PC-9 (cell line): ENCODE data around the gene GMPPB. TPM values are rescaled to one million over a fixed set of nuclear protein-coding genes. Genes with fewer than 3 reads are reported as not detected.

Experiments
- BruUV-seq: library from RNA; stranded (reverse); fragments of 400-500 nt; replicated peaks from 2 replicates; lab custom pipeline; 2021; lab: Mats Ljungman, UMichigan
- CTCF ChIA-PET: fragments of 300-600 bp; sonication (Branson Sonifier 250); formaldehyde crosslinking; loops from one replicate; lab custom pipeline; 2022; ENCODE audit warnings: antibody characterized with exemption; lab: Charles Lee
- POLR2A ChIA-PET: fragments of 300-600 bp; sonication (Branson Sonifier 250); formaldehyde crosslinking; loops from one replicate; lab custom pipeline; 2022; ENCODE audit warnings: antibody characterized with exemption; ENCODE audit not compliant: unreplicated experiment; lab: Charles Lee
- DNase-seq, 2 experiments: peaks; one replicate each; pipeline versions ENCODE4 v3.0.0 to v3.0.0-alpha.2; 2015 to 2022; ENCODE audit warnings: mixed read lengths in 1 of 2
- H2AFZ ChIP-seq: fragments of 200-600 bp; sonication (generic); 2 replicates; pipeline ENCODE4 v1.8.1; 2017; ENCODE audit warnings: antibody characterized with exemption
- H3F3A ChIP-seq: fragments of 200-600 bp; sonication (generic); 2 replicates; pipeline ENCODE4 v1.8.1; 2017; ENCODE audit warnings: antibody characterized with exemption, mild to moderate bottlenecking, low read depth; ENCODE audit not compliant: insufficient read depth
- H3K27ac ChIP-seq: fragments of 200-600 bp; sonication (generic); 2 replicates; pipeline ENCODE4 v1.6.1; 2016; ENCODE audit warnings: mixed run types
- H3K27me3 ChIP-seq: fragments of 200-600 bp; sonication (generic); 2 replicates; pipeline ENCODE4 v1.6.1; 2016; ENCODE audit warnings: low read depth, mixed run types; ENCODE audit not compliant: insufficient read depth
- H3K36me3 ChIP-seq: fragments of 200-600 bp; sonication (generic); 2 replicates; pipeline ENCODE4 v1.6.1; 2016; ENCODE audit warnings: low read depth, mixed run types
- H3K4me1 ChIP-seq: fragments of 200-600 bp; sonication (generic); replicated peaks from 2 replicates; pipeline ENCODE4 v1.6.1; 2016; ENCODE audit warnings: mixed run types; ENCODE audit not compliant: insufficient read depth
- H3K4me2 ChIP-seq: fragments of 200-600 bp; sonication (generic); 2 replicates; pipeline ENCODE4 v1.6.1; 2017; ENCODE audit warnings: mixed run types
- H3K4me3 ChIP-seq: fragments of 200-600 bp; sonication (generic); 2 replicates; pipeline ENCODE4 v1.6.1; 2016; ENCODE audit warnings: mixed run types
- H3K79me2 ChIP-seq: fragments of 200-600 bp; sonication (generic); 2 replicates; pipeline ENCODE4 v1.6.1; 2017; ENCODE audit warnings: low read depth, mixed run types
- H3K9me2 ChIP-seq: fragments of 200-600 bp; sonication (generic); 2 replicates; pipeline ENCODE4 v1.8.1; 2017; ENCODE audit warnings: mild to moderate bottlenecking; ENCODE audit not compliant: insufficient read depth
- H3K9me3 ChIP-seq: fragments of 200-600 bp; sonication (generic); 2 replicates; pipeline ENCODE4 v1.8.1; 2016; ENCODE audit warnings: low read depth; ENCODE audit not compliant: insufficient read depth
- H4K20me1 ChIP-seq: fragments of 200-600 bp; sonication (generic); 2 replicates; pipeline ENCODE4 v1.8.1; 2017; ENCODE audit not compliant: insufficient read depth
- EZH2 ChIP-seq: fragments of 200-600 bp; sonication (generic); IDR thresholded peaks from 2 replicates; pipeline ENCODE4 v1.8.0; 2017; ENCODE audit warnings: antibody characterized with exemption, low read depth
- intact Hi-C: fragments of 100-400 bp; cut with micrococcal nuclease; formaldehyde crosslinking; loops from one replicate; pipeline ENCODE4 v1.10.0; 2022; ENCODE audit not compliant: unreplicated experiment
- total RNA-seq: library from RNA; stranded (reverse); gene quantifications from 2 replicates; pipeline ENCODE4 v1.2.3, GENCODE V29; 2021
- TF ChIP-seq, protein P1 (sequence below): fragments of 200-600 bp; sonication (generic); conservative IDR thresholded peaks from 2 replicates; pipeline ENCODE4 v1.6.1; 2017; ENCODE audit warnings: mixed run types, antibody characterized with exemption, mild to moderate bottlenecking, moderate library complexity

Gene GMPPB
- total RNA-seq, 1 experiment from 2014 or later, result 20.4 TPM

DNA sequence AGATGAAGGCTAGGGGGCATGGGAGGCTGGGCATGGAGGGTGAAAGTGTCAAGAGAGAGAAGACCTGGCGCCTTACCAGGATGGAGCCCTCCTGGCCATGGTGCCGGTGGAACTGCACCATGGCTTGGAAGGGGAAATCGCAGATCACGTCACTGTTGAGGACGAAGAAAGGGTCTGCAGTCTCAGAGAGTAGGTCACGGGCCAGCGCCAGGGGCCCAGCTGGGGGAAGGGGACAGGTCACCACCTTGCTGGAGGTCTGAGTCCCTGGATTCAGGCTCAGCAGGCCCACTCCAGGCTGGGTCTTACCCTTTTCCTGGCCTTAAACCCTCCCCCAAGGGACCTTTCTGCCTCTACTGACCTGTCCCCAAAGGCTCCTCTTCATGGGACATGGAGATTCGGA lies 855 bp downstream of the GMPPB start:
- DNase-seq, result no peak
- TF ChIP-seq, protein P1, sequence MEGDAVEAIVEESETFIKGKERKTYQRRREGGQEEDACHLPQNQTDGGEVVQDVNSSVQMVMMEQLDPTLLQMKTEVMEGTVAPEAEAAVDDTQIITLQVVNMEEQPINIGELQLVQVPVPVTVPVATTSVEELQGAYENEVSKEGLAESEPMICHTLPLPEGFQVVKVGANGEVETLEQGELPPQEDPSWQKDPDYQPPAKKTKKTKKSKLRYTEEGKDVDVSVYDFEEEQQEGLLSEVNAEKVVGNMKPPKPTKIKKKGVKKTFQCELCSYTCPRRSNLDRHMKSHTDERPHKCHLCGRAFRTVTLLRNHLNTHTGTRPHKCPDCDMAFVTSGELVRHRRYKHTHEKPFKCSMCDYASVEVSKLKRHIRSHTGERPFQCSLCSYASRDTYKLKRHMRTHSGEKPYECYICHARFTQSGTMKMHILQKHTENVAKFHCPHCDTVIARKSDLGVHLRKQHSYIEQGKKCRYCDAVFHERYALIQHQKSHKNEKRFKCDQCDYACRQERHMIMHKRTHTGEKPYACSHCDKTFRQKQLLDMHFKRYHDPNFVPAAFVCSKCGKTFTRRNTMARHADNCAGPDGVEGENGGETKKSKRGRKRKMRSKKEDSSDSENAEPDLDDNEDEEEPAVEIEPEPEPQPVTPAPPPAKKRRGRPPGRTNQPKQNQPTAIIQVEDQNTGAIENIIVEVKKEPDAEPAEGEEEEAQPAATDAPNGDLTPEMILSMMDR, result no peak
- no peak for TF ChIP-seq EZH2
- Histone ChIP-seq H3K9me2 (no peaks in the 10 kb centered on the region), H3K4me2 (peak overlapping the region; percentile 93), H4K20me1 (no peaks in the 10 kb centered on the region), H3K27ac (peak overlapping the region; percentile 78; the same call in 1 of the 2 replicates), H2AFZ (no peak overlapping the region; the same call in 1 of the 2 replicates), H3K79me2 (peaks cover 9% of the 10 kb centered on the region), H3K4me1 (peaks cover 13% of the 10 kb centered on the region; the same call in 1 of the 2 replicates), H3K9me3 (no peaks in the 10 kb centered on the region), H3K4me3 (peak overlapping the region; percentile 86), H3F3A (peaks cover 15% of the 10 kb centered on the region; the same call in 1 of the 2 replicates), H3K36me3 (no peaks in the 10 kb centered on the region), H3K27me3 (no peaks in the 10 kb centered on the region)
- intact Hi-C loops, result loop anchor here (2.0 to 5.0 kb wide), 2 partner anchors 50 to 79 kb away; partner anchors contain the start of gene INKA1
- ChIA-PET POLR2A (interaction anchor here (0.5 to 0.7 kb wide), 6 partner anchors 11 to 712 kb away, joined by 3 to 7 read pairs (median 6); no protein-coding TSS in a partner anchor), CTCF (no interaction called here)
- BruUV-seq, result TSS peak; percentile 37

DNA sequence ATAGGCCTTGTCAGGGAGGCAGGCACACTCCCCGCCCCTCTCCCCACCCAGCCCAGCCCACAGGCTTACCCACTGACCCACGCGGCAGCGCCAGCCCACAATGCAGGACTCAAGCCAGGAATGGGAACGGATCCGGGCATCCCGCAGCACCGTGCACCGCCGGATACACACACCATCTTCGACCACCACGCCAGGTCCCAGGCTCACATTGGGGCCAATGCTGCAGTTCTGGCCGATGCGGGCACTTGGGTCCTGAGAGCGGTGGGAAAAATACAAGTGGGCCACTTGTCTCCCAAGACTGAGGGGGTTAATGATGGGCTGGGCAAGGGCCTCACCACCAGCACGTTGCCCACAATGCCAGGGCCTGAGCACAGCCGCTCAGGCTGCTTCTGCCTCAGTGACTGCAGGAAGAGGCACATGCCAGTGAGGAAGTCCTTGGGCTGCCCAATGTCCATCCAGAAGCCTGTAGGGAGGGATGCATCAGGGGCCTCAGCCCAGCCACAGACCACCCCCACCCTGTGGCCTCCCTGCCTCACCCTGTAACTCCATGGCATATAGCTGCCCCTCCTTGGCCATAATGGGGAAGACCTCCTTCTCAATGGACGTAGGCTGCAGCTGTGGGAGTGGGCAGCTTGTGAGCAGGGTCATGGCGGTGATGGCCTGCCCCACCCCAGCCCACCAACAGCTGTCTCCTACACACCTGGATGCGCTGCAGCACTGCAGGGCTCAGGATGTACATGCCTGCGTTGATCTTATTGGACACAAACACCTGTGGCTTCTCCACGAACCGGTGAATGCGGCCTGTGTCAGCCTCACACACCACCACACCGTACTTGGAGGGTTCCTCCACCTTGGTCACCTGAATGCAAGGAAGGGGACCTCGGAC lies 1.6 kb downstream of the GMPPB start:
- Histone ChIP-seq H3K9me2 (no peaks in the 10 kb centered on the region), H3K9me3 (no peaks in the 10 kb centered on the region), H3K27ac (no peak overlapping the region), H3K79me2 (peaks cover 9% of the 10 kb centered on the region), H3K27me3 (no peaks in the 10 kb centered on the region), H4K20me1 (no peaks in the 10 kb centered on the region), H3F3A (peaks cover 15% of the 10 kb centered on the region; the same call in 1 of the 2 replicates), H3K36me3 (no peaks in the 10 kb centered on the region), H3K4me3 (no peak overlapping the region; the same call in 1 of the 2 replicates), H3K4me1 (peaks cover 13% of the 10 kb centered on the region; the same call in 1 of the 2 replicates), H2AFZ (no peak overlapping the region), H3K4me2 (peak overlapping the region; percentile 93)
- BruUV-seq, result no TSS peak
- POLR2A ChIA-PET, result interaction anchor here (0.5 kb wide), 1 partner anchor 711 kb away, joined by 6 read pairs; no protein-coding TSS in a partner anchor
- CTCF ChIA-PET, result no interaction called here
- intact Hi-C loops, result loop anchor here (2.0 to 5.0 kb wide), 2 partner anchors 49 to 80 kb away; partner anchors contain the start of gene INKA1
- TF ChIP-seq EZH2, result no peak
- TF ChIP-seq, protein P1, result no peak
- DNase-seq, result no peak

DNA sequence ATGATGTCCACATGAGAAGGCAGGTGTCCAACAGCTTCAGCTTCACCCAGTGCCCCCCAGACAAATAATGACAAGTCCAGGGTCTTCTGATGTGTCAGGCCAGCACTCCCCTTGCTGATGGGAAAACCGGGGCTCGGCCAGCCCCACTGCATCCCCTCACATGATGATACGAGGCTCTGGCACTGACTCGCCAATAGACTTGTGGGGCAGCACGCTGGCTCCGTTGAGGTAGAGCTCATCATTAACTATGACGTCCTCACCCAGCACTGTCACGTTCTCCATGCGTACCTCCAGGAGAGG lies 2.2 kb downstream of the GMPPB start:
- H3K36me3 ChIP-seq, result no peaks in the 10 kb centered on the region
- CTCF ChIA-PET, result no interaction called here
- TF ChIP-seq, protein P1, result no peak
- TF ChIP-seq EZH2, result no peak
- H3K27me3 ChIP-seq, result no peaks in the 10 kb centered on the region
- intact Hi-C loops, result loop anchor here (5.0 kb wide), 1 partner anchor 81 kb away; the partner anchor contains the start of gene INKA1
- H3K27ac ChIP-seq, result no peak overlapping the region
- no peak overlapping the region for H2AFZ ChIP-seq
- POLR2A ChIA-PET, result no interaction called here
- no peak overlapping the region for H3K4me2 ChIP-seq
- BruUV-seq, result no TSS peak
- DNase-seq, result no peak
- no peak overlapping the region for H3K4me3 ChIP-seq
- H3K9me2 ChIP-seq, result no peaks in the 10 kb centered on the region
- peaks cover 13% of the 10 kb centered on the region; the same call in 1 of the 2 replicates for H3K4me1 ChIP-seq
- H3K9me3 ChIP-seq, result no peaks in the 10 kb centered on the region
- peaks cover 9% of the 10 kb centered on the region for H3K79me2 ChIP-seq
- peaks cover 15% of the 10 kb centered on the region; the same call in 1 of the 2 replicates for H3F3A ChIP-seq
- H4K20me1 ChIP-seq, result no peaks in the 10 kb centered on the region
